Skin of body (tissue), 2 donors: ENCODE results near the gene HSD11B2. TPM values are rescaled to one million over a fixed set of nuclear protein-coding genes. Genes with fewer than 3 reads are reported as not detected.
A peak's percentile ranks its signal among the peaks of the same experiment; 100 is the strongest.

Source experiments
- DNase-seq: peaks from one replicate; lab custom pipeline; 2025; lab: John Stamatoyannopoulos, UW
- total RNA-seq: library from RNA; depleted of rRNA; stranded (reverse); fragments of >200 nt; gene quantifications from one replicate; pipeline ENCODE4 v1.2.3, GENCODE V29; 2014

HSD11B2 gene
- total RNA-seq, 1 donor from 2014 or later = 7.5 TPM

GRCh38 chr16:67449336-67449735 is 18.4 kb downstream of the HSD11B2 start:
- no peak for DNase-seq

DNA sequence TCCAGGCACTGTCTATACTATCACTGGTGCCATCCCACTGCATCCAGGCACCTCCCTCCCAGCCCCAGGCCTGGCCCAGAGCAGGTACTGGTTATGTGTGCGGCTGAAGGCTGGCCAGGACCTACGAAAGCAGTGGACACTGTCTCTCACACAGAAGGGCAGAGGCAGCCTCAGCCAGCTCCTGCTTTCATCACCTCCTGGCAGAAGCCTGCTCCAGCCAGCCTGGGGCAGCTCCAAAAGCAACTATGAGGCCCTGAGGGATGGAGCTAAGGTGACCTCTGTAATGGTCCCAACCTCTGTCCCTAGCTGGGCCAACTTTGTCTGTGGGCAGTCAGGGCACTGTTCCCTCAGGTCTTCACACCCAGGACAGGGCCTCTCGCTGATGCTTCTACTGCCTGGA is 18.8 kb downstream of the HSD11B2 start:
- DNase-seq = no peak

DNA sequence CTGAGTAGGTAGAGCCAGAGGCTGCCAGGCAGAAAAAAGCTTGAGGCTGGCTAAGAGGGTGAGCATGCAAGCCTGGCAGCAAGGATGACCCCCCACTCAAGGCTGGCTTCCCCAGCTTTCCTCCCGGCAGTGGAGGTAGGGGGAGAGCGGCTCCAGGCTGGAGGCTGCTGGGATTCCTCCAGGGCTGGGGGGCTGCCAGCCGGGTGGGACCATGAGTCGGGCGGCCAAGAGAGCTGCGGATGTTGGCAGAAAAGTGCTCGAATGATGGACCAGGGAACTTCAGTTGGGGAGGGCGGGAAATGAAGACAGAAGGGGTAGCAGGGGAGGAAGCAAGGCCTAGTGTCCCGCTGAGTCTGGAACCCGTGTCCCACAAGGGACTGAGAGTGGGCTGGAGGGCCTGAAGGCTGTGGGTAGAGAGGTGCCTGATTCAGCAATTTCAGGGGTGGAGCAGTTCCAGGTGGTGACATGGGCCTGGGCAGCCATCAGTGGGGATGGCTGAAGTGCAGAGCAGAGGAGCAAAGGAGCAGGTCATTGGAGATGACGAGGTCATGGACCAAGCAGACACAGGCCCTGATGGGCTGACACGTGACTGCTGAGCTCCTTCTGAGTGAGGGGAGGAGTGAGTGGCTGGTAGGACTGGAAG is 20.3 kb downstream of the HSD11B2 start:
- DNase-seq = no peak

- no peak for DNase-seq
These were observed 20.9 kb downstream of the HSD11B2 start for GRCh38 chr16:67451704-67452435.

DNA sequence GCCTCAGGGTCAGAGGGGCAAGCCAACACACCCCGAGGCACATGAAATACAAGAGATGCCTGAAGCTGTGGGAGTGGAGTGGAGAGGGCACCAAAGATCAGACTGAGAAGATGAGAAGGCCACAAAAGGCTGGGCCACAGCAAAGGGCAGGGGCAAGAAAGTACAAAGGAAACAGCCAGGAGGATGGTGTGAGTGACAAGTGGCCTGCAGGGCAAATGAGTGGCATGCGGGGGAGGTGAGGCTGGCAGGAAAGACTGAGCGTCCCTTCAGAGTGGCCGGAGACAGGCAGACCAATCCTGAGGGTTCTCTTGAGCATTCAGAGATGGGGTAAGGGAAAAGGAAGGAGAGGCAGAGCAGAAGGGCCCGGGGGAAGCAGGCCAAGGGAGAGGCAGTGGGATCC is 23.2 kb downstream of the HSD11B2 start:
- DNase-seq = no peak

DNA sequence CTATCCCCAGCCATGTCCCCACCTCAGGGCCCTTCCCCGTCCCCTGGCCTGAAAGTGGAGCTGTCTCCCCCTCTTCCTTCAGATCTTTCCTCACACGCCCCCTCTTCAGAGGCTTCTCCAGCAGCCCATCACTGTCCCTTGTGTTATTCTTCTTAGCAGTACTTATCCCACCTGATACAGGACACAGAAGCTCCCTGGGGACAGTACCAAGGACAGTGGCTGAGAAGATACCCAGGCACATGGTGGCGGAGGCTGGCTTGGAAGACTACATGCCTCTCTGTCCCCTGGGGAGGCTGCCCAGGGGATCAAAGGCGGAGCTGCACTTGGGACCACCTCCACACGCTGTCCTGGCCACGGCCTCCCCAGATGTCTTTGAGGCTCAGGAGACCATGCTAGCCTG is 23.9 kb downstream of the HSD11B2 start:
- no peak for DNase-seq

- peak; percentile 28 for DNase-seq
These were observed 25.6 kb downstream of the HSD11B2 start for GRCh38 chr16:67456391-67457081.

- no peak for DNase-seq
These were observed 26.7 kb downstream of the HSD11B2 start for GRCh38 chr16:67457611-67458010.

DNA sequence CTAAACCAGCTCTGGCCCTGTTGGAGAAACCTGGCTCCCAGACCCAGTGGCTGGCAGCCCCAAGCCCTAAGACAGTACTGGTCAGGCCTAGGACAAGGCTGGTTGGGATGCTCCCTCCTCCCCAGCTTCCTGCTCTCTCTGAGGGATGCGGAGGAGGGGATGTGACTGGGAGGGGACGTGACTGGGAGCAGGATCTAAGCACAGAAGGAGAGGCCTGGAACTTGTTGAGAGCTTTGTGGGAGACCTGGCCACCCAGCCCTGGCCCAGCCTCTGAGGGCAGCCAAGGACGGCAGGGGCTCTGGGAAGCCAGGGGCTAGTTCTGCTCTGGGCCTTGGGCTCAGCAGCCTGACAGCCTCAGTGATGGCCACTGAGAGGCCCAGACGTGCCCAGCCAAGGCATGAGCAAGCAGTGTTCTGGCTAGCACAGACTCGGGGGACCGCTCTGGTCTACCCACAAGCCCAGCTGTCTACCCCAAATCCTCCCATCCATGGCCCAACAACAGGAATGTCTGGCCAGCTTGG is 27.3 kb downstream of the HSD11B2 start:
- no peak for DNase-seq

DNA sequence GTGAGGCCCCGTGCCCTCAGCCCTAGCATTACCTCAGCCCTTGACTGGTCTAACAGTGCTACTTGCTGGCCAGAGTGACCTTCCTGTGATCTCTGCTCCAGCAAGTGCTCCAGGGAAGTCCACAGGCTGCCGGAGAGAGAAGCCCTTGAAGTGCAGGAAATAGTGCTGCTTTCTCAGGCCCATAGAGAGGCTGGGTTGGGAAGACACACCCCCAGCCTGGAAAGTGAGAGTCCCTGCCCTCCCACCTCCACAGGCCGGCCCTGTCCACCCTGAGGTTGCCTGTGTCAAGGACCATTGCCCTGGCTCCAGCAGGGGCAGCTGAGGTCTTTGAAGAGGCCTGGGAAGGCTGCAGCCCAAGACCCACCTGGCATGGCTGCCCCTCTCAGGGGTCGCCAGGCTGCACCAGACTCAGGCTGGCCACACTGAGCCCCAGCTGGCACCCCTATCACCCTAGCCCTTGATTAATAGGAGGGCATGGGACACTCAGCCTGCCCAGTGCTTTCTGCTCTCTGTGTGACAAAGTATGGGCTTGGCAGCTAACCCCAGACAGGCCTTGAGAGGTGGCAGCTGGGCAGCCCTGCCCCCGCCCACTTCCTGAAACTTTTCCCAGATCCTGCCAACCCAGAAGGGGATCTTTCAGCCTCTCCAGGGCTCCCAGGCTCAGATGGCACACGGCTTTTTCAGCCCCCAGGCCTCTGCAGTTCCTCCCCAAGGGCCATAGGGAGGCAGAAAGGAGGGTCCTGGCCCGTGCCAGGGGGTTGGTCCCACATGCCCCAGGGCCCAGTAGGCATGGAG is 28.3 kb downstream of the HSD11B2 start:
- DNase-seq = no peak

DNA sequence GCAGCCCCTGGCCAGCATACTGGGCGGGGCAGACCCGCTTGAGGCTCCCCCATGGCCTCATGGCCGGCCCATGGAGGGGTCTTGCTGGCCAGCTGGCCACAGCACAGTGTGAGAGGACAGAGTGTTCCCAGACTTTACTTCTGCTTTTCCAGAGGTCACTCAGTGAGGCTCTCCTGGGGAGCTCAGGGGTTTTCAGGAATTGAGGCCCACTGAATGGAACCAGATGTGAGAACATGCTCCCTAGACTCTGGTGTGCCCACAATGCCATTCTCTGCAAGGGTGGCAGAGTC is 28.9 kb downstream of the HSD11B2 start:
- no peak for DNase-seq

- no peak for DNase-seq
These were observed 29.2 kb downstream of the HSD11B2 start for GRCh38 chr16:67460168-67460567.

GRCh38 chr16:67460961-67461360 is 30.0 kb downstream of the HSD11B2 start:
- DNase-seq = no peak

DNA sequence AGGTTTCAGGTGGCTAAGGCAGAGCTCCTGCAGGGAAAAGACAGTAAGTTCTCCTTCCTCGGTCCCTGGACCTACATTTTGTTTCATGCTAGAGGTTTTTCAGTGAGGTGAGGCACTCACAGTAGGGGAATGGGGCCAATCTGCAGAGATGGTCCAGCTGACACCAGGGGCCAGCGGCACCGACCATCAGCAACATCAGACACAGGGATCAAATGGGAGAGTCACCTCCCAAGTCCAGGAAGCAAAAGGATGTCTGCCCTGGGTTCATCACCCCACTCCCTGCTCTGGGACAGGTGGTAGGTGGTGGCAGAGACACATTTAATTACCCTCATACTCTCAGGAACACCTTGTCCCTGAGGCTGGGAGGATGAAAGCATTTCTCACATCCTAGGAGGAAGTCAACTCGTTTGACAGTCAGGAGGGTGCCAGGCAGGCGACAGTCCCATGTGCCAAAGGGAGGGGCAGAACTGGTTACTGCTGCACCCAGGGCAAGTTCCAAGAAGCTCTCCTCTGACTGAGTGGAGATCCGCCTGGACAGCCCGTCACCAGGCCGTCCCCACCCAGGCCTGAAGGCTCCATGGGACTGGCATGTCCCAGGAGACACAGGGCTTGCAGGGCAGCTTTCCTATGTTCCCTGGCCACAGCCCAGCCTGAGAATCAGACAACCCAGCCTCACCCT is 30.8 kb downstream of the HSD11B2 start:
- DNase-seq = no peak

GRCh38 chr16:67462279-67462655 is 31.3 kb downstream of the HSD11B2 start:
- no peak for DNase-seq

DNA sequence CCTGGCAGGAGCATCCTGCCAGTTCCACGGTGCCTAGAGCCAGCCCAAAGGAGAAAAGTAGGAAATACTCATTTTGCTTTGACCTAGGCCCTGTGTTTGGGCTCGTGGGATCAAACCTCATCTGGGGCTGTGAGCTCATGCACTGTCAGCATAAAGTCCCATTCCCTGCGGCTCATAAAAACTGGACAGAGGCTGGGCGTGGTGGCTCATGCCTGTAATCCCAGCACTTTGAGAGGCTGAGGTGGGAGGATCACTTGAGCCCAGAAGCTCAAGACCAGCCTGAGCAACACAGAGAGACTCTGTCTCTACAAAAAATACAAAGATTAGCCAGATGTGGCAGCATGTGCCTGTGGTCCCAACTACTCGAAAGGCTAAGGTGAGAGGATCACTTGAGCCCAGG is 32.1 kb downstream of the HSD11B2 start:
- no peak for DNase-seq

DNA sequence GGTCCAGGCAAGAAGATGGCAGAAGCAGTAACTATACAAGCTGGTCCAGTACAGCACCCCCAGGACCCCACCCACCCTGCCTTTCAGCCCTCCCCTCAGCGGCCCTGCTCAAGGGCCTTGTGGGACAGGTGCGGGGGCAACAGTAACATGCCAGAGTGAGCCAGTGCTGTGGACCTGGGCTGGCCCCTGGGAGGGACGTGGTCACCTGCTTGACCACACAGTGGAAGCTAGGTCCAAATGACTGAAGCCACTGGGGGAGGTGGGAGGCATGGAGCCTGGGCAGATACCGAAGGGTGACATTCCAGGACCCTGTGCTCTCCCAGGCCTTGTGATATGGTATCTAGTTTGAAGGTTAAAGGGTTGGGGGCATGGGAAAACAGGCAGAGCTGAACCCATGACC is 32.8 kb downstream of the HSD11B2 start:
- DNase-seq = no peak

DNA sequence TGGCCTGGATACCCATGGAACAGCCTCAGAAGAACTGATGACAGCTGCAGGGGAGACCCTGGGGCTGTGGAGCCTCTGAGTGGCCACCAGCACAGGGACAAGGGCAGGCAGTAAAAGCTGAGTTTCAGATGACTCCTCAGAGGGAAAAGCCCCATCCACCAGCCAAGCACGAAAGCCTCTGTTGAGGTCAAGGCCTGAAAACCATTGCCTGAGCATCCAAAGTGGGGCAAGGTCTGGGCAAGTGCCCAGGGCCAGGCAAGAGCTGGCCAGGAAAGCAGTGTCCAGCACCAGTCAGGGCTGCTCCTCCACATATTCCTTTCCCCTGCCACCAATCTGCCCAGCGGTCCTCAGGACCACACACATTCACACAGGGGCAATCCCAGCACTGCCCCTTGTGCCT is 33.6 kb downstream of the HSD11B2 start:
- DNase-seq = no peak

GRCh38 chr16:67466581-67466980 is 35.7 kb downstream of the HSD11B2 start:
- DNase-seq = no peak

DNA sequence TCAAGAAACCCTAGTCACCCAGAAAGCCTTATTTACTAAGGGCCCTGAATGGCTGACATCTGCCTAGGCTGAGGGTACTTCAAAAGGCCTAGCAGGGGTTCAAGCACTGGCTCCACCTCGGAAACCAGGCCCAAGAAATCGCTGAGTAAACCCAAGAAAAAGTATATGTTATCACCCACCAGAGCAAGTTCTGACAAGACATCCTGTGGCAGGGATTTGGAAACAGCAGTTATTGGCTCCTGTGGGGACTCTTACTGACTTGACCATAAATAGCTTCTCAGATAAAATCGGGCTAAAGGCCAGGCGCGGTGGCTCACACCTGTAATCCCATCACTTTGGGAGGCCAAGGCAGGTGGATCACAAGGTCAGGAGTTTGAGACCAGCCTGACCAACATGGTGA is 37.8 kb downstream of the HSD11B2 start:
- DNase-seq = no peak

- no peak for DNase-seq
These were observed 39.4 kb downstream of the HSD11B2 start for GRCh38 chr16:67470359-67470758.
